Gastroesophageal sphincter (tissue), 3 donors: ENCODE measurements around the gene SLC25A13.

Experiments used
- EP300 ChIP-seq: sonication (generic); formaldehyde crosslinking; IDR thresholded peaks from one replicate; pipeline ENCODE4 v1.6.1; 2017; ENCODE audit warnings: antibody characterized with exemption, mild to moderate bottlenecking
- POLR2A ChIP-seq, 2 donors: fragments of 450-650 bp; IDR thresholded peaks; one replicate each; pipeline ENCODE4 v1.6.1; 2017; ENCODE audit warnings: antibody characterized with exemption in 2 of 2, mild to moderate bottlenecking in 2 of 2, moderate library complexity in 1 of 2
- POLR2AphosphoS5 ChIP-seq: sonication (generic); formaldehyde crosslinking; IDR thresholded peaks from one replicate; pipeline ENCODE4 v1.6.1; 2017; ENCODE audit warnings: antibody characterized with exemption
- TF ChIP-seq, protein P1 (sequence below), 4 experiments: fragments of 200-600 bp in 2 of 4; fragments of 450-650 bp in 2 of 4; sonication (generic) in 1 of 4; IDR thresholded peaks; one replicate each; pipeline ENCODE4 v1.5.1; 2017 to 2019; ENCODE audit warnings: antibody characterized with exemption in 4 of 4, mild to moderate bottlenecking in 2 of 4, moderate library complexity in 2 of 4

DNA sequence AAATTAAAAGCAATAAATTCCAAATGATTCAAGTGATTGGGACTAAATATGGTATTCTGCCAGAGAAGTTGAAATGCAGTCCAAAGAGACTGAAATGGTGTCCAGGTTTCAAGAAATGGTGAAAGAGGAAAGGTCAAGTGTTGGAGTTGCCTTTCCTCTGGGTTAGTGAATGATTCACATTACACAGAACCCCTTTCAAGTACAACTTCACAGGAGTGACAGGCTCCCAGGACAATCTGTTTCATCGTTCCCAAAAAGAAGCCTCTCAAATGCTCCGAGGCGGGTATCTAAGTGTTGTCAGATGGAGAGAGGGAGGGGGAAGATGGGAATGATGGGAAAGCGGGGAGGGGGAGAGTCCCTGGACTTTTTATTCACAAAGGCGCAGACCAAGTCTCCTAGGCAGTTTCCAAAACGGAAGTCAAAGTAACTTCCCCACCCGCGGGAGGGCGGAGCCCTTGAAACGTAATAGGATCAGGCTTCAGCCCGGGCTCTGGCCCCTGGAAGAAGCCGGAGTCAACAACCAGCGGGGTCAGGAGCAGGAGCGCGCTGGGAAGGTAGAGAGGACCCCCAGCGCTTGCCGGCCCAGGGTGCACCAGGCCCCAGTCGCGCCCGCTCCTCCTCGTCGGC is 754 bp downstream of the SLC25A13 start:
- TF ChIP-seq, protein P1, sequence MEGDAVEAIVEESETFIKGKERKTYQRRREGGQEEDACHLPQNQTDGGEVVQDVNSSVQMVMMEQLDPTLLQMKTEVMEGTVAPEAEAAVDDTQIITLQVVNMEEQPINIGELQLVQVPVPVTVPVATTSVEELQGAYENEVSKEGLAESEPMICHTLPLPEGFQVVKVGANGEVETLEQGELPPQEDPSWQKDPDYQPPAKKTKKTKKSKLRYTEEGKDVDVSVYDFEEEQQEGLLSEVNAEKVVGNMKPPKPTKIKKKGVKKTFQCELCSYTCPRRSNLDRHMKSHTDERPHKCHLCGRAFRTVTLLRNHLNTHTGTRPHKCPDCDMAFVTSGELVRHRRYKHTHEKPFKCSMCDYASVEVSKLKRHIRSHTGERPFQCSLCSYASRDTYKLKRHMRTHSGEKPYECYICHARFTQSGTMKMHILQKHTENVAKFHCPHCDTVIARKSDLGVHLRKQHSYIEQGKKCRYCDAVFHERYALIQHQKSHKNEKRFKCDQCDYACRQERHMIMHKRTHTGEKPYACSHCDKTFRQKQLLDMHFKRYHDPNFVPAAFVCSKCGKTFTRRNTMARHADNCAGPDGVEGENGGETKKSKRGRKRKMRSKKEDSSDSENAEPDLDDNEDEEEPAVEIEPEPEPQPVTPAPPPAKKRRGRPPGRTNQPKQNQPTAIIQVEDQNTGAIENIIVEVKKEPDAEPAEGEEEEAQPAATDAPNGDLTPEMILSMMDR (IDR thresholded peaks at IDR 0.05) = no peak
- TF ChIP-seq POLR2A (IDR thresholded peaks at IDR 0.05) = no peak
- TF ChIP-seq POLR2AphosphoS5 = no peak
- no peak for TF ChIP-seq EP300
